Measurements from ENCODE around the gene SBF2. TPM values are rescaled to one million over a fixed set of nuclear protein-coding genes. Genes with fewer than 3 reads are reported as not detected.

SBF2 gene
- total and polyA plus RNA-seq, 9 of the 15 experiments (the other 6 are each of a cell fraction or from before 2014, with no cell fraction given) = 0.80 to 9.5 (median 5.0) TPM

DNA sequence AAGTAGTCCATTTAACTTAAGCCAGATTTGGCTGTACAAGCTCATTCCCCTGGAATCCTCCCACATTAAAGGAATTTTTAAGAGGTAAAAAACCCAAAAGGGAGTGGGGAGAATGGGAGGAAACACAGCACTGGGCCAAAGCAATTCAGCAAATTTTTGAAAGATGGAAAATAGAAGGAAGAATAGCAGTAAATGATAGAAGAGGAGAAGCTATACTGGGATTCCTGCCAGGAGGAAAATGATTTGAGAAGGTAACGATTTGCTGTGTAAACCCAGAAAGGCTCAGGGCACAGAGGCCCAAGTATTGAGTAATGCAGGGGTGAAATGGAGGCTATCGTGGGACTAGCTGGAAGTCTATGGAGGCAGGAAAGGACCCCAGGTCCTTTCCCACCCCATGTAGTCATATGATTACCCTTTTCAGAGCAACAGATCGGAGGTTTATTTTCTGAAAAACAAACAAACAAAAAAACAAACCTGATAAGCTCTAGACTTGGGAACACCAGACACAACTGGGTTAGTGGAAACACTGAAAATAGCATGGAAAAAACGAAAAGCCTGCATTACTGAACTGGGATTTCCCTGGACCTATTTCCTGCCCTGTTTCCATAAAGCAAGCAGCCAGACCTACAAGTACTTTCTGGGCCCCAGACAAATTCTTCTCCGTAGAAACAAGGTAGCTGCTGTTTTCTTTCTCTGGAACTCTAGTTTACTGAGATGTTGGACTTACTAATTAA, 490.2 kb downstream of the SBF2 start:
- Histone ChIP-seq H3K27ac (ENCODE audit: extremely low read depth, low read depth, low read length) (no peak overlapping the region), H3K4me3 (no peak overlapping the region), H3K9ac (ENCODE audit: insufficient read depth in 1 of 2, low read depth in 2 of 2, low read length in 2 of 2) (no peak overlapping the region), H3K4me1 (replicated peaks in 1 of 2; ENCODE audit: control insufficient read depth in 2 of 2, insufficient read depth in 2 of 2, low read length in 2 of 2) (peaks cover 0 to 3% of the 10 kb centered on the region in 2 experiments; a peak in 1 of 5 replicates), H3K36me3 (ENCODE audit: control insufficient read depth, insufficient read depth, low read length) (no peaks in the 10 kb centered on the region), H3K9me3 (replicated peaks; ENCODE audit: control insufficient read depth, insufficient read depth, low read depth, low read length) (no peaks in the 10 kb centered on the region), H2AFZ (ENCODE audit: low read depth, low read length) (no peak overlapping the region), H3K9me1 (ENCODE audit: control insufficient read depth, insufficient read depth, low read length) (no peaks in the 10 kb centered on the region), H4K20me1 (replicated peaks; ENCODE audit: control insufficient read depth, insufficient read depth, low read length) (no peaks in the 10 kb centered on the region), H3K27me3 (ENCODE audit: control insufficient read depth in 2 of 2, insufficient read depth in 2 of 2, low read length in 2 of 2) (no peaks in the 10 kb centered on the region), H3K4me2 (ENCODE audit: insufficient read depth, low read length) (no peak overlapping the region), H3K79me2 (ENCODE audit: control insufficient read depth, insufficient read depth, low read length) (no peaks in the 10 kb centered on the region)
- WGBS (ENCODE audit: insufficient coverage, low coverage, missing lambda C conversion rate) = 41% methylated on average over 5 of the region's 5 CpGs
- in situ Hi-C loops (cut with MboI) (no loop called here), intact Hi-C loops (cut with micrococcal nuclease) (no loop called here)
- no TSS peak for BruUV-seq (replicated peaks)
- FAIRE-seq = no peak
- no peak for DNase-seq (ENCODE audit: extremely low read depth in 1 of 4, low spot score in 3 of 4)
- POLR2A ChIA-PET = no interaction called here
- ATAC-seq = no peak
- TF ChIP-seq, protein P1, sequence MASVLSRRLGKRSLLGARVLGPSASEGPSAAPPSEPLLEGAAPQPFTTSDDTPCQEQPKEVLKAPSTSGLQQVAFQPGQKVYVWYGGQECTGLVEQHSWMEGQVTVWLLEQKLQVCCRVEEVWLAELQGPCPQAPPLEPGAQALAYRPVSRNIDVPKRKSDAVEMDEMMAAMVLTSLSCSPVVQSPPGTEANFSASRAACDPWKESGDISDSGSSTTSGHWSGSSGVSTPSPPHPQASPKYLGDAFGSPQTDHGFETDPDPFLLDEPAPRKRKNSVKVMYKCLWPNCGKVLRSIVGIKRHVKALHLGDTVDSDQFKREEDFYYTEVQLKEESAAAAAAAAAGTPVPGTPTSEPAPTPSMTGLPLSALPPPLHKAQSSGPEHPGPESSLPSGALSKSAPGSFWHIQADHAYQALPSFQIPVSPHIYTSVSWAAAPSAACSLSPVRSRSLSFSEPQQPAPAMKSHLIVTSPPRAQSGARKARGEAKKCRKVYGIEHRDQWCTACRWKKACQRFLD (CRISPR knock-in tag; IDR thresholded peaks at IDR 0.05) = no peak
- TF ChIP-seq CEBPG (CRISPR knock-in tag; IDR thresholded peaks at IDR 0.05) = no peak
- TF ChIP-seq CEBPG (tag; conservative IDR thresholded peaks at IDR 0.05 in 1 of 2, IDR thresholded peaks at IDR 0.05 in 1 of 2) = 0 out of 4 replicates have a peak, but pooled peaks of 1 of the 2 experiments have one; percentile 20
- CTCF ChIA-PET (ENCODE audit: low intra/inter-chr PET ratio) = no interaction called here
